PC-3 (cell line): ENCODE data around the gene PACRG. TPM values are rescaled to one million over a fixed set of nuclear protein-coding genes. Genes with fewer than 3 reads are reported as not detected.

Source experiments
- ATAC-seq: fragments of 200-7000 bp; cut with Tn5 transposase; 2 replicates; pipeline ENCODE4 v1.9.1; 2020; ENCODE audit warnings: mild to moderate bottlenecking, moderate library complexity
- BruUV-seq: library from RNA; stranded (reverse); fragments of 400-500 nt; replicated peaks from 2 replicates; lab custom pipeline; 2021; lab: Mats Ljungman, UMichigan
- CTCF ChIA-PET: fragments of 300-600 bp; sonication (Branson Sonifier 250); formaldehyde crosslinking; loops from one replicate; lab custom pipeline; 2022; ENCODE audit warnings: antibody characterized with exemption; lab: Charles Lee
- POLR2A ChIA-PET: fragments of 300-600 bp; sonication (Branson Sonifier 250); formaldehyde crosslinking; loops from one replicate; lab custom pipeline; 2022; ENCODE audit warnings: antibody characterized with exemption; ENCODE audit not compliant: unreplicated experiment; lab: Charles Lee
- DNase-seq: peaks from one replicate; pipeline ENCODE4 v3.0.0-alpha.2; 2015
- H2AFZ ChIP-seq: fragments of 300-600 bp; sonication (generic); 2 replicates; pipeline ENCODE4 v1.6.0; 2016; ENCODE audit warnings: antibody characterized with exemption, low read length
- H3F3A ChIP-seq: fragments of 300-600 bp; sonication (generic); one replicate; pipeline ENCODE4 v1.6.0; 2017; ENCODE audit warnings: antibody characterized with exemption, low read length, control low read depth, mild to moderate bottlenecking; ENCODE audit not compliant: unreplicated experiment
- H3K27ac ChIP-seq: fragments of 300-600 bp; sonication (generic); 2 replicates; pipeline ENCODE4 v1.5.1; 2016; ENCODE audit warnings: mild to moderate bottlenecking, low read length
- H3K27me3 ChIP-seq: fragments of 300-600 bp; sonication (generic); 2 replicates; pipeline ENCODE4 v1.6.1; 2016; ENCODE audit warnings: low read length, mixed read lengths
- H3K36me3 ChIP-seq: fragments of 300-600 bp; sonication (generic); 2 replicates; pipeline ENCODE4 v1.6.1; 2016; ENCODE audit warnings: low read depth, mixed run types, low read length, mixed read lengths
- H3K4me1 ChIP-seq: fragments of 300-600 bp; sonication (generic); 2 replicates; pipeline ENCODE4 v1.5.1; 2016; ENCODE audit warnings: low read length; ENCODE audit not compliant: insufficient read depth
- H3K4me2 ChIP-seq: fragments of 300-600 bp; sonication (generic); 2 replicates; pipeline ENCODE4 v1.6.0; 2016; ENCODE audit warnings: low read length
- H3K4me3 ChIP-seq: fragments of 300-600 bp; sonication (generic); 2 replicates; pipeline ENCODE4 v1.5.1; 2016; ENCODE audit warnings: mild to moderate bottlenecking, low read length, mixed read lengths
- H3K79me2 ChIP-seq: fragments of 300-600 bp; sonication (generic); 2 replicates; pipeline ENCODE4 v1.6.1; 2017; ENCODE audit warnings: low read length, mixed read lengths
- H3K9ac ChIP-seq: fragments of 300-600 bp; sonication (generic); 2 replicates; pipeline ENCODE4 v1.6.0; 2016; ENCODE audit warnings: mild to moderate bottlenecking, low read length
- H3K9me2 ChIP-seq: fragments of 300-600 bp; sonication (generic); replicated peaks from 2 replicates; pipeline ENCODE4 v1.6.1; 2016; ENCODE audit warnings: mixed run types, low read length, mixed read lengths
- H3K9me3 ChIP-seq: fragments of 300-600 bp; sonication (generic); 2 replicates; pipeline ENCODE4 v1.6.1; 2016; ENCODE audit warnings: low read length, mixed read lengths
- H4K20me1 ChIP-seq: fragments of 300-600 bp; sonication (generic); 2 replicates; pipeline ENCODE4 v1.6.1; 2016; ENCODE audit warnings: low read length, mixed read lengths
- EZH2 ChIP-seq: fragments of 300-600 bp; sonication (generic); IDR thresholded peaks from one replicate; pipeline ENCODE4 v1.6.1; 2017; ENCODE audit warnings: antibody characterized with exemption, mild to moderate bottlenecking, low read length; ENCODE audit not compliant: unreplicated experiment
- EZH2phosphoT487 ChIP-seq: fragments of 300-600 bp; sonication (generic); IDR thresholded peaks from 2 replicates; pipeline ENCODE4 v1.6.1; 2018; ENCODE audit warnings: mild to moderate bottlenecking, antibody characterized with exemption, low read length, borderline replicate concordance
- intact Hi-C: fragments of 100-400 bp; cut with micrococcal nuclease; formaldehyde crosslinking; loops from 2 replicates; pipeline ENCODE4 v1.9.0; 2023
- total RNA-seq: library from RNA; depleted of rRNA; stranded (reverse); fragments of >200 nt; gene quantifications from 2 replicates; pipeline ENCODE4 v1.2.3, GENCODE V29; 2014
- TF ChIP-seq, protein P1 (sequence below): fragments of 300-600 bp; sonication (generic); conservative IDR thresholded peaks from 2 replicates; pipeline ENCODE4 v1.5.1; 2017; ENCODE audit warnings: antibody characterized with exemption, low read depth, mild to moderate bottlenecking, low read length

The PACRG gene
- total RNA-seq, 1 experiment from 2014 or later = not detected

DNA sequence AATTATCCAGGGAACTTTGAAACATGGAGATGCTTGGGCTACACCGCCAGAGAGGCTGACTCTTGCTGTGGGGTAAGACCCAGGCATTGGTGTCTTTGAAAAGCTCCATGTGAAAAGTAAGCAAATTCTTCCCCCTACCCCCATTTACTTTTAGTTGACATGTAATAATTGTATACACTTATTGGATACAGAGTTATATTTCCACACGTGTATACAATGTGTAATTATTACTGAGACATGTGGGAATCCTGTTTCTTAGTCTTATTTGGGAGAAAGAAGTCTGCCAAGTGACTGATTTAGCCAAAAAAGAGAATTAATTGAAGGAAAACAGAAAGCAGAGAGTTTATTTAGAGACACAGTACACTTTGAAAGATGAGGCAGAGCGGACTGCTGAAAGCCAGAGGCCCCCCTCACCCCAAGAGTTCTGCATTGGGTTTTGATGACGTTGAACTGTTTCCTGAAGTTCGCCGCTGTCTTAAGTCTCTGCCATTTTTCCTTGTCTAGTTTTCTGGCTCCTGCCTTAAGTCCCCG is 193.8 kb downstream of the PACRG start:
- BruUV-seq = no TSS peak
- Histone ChIP-seq H3K79me2 (no peaks in the 10 kb centered on the region), H2AFZ (no peak overlapping the region), H3K9me2 (no peaks in the 10 kb centered on the region), H3K36me3 (no peaks in the 10 kb centered on the region), H3K4me1 (no peaks in the 10 kb centered on the region), H3K4me2 (no peak overlapping the region), H4K20me1 (no peaks in the 10 kb centered on the region), H3F3A (no peaks in the 10 kb centered on the region), H3K4me3 (no peak overlapping the region), H3K9ac (no peak overlapping the region), H3K27me3 (no peaks in the 10 kb centered on the region), H3K27ac (no peak overlapping the region), H3K9me3 (no peaks in the 10 kb centered on the region)
- DNase-seq (no peak), ATAC-seq (no peak)
- CTCF ChIA-PET = no interaction called here
- TF ChIP-seq EZH2phosphoT487 = no peak
- TF ChIP-seq, protein P1, sequence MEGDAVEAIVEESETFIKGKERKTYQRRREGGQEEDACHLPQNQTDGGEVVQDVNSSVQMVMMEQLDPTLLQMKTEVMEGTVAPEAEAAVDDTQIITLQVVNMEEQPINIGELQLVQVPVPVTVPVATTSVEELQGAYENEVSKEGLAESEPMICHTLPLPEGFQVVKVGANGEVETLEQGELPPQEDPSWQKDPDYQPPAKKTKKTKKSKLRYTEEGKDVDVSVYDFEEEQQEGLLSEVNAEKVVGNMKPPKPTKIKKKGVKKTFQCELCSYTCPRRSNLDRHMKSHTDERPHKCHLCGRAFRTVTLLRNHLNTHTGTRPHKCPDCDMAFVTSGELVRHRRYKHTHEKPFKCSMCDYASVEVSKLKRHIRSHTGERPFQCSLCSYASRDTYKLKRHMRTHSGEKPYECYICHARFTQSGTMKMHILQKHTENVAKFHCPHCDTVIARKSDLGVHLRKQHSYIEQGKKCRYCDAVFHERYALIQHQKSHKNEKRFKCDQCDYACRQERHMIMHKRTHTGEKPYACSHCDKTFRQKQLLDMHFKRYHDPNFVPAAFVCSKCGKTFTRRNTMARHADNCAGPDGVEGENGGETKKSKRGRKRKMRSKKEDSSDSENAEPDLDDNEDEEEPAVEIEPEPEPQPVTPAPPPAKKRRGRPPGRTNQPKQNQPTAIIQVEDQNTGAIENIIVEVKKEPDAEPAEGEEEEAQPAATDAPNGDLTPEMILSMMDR = no peak
- TF ChIP-seq EZH2 = no peak
- POLR2A ChIA-PET = no interaction called here
- intact Hi-C loops = no loop called here

DNA sequence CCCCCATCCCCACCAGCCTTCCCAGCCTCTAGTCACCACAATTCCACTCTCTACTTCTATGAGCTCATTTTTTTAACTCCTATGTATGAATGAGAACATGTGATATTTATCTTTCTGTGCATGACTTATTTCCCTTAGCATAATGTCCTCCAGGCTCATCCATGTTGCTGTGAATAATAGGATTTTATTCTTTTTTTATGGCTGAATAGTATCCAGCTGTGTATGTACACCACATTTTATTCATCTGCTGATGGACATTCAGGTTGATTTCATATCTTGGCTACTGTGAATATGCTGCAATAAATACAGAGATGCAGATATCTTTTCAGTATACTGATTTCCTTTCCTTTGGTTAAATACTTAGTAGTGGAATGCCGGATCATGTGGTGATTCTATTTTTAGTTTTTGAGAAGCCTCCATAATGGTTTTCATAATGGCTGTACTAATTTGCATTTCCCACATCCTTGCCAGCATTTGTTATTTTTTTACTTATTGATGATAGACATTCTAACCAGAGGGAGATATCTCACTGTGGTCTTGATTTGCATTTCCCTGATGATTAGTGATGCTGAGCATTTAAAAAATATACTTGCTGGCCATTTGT is 194.9 kb downstream of the PACRG start:
- Histone ChIP-seq H3K9ac (no peak overlapping the region), H3K4me1 (no peaks in the 10 kb centered on the region), H3K27ac (no peak overlapping the region), H2AFZ (no peak overlapping the region), H3K4me3 (no peak overlapping the region), H3K79me2 (no peaks in the 10 kb centered on the region), H3K36me3 (no peaks in the 10 kb centered on the region), H3K9me3 (no peaks in the 10 kb centered on the region), H3K9me2 (no peaks in the 10 kb centered on the region), H4K20me1 (no peaks in the 10 kb centered on the region), H3F3A (no peaks in the 10 kb centered on the region), H3K4me2 (no peak overlapping the region), H3K27me3 (no peaks in the 10 kb centered on the region)
- BruUV-seq = no TSS peak
- POLR2A ChIA-PET = no interaction called here
- DNase-seq (no peak), ATAC-seq (no peak)
- TF ChIP-seq EZH2 = no peak
- TF ChIP-seq, protein P1 = no peak
- no peak for TF ChIP-seq EZH2phosphoT487
- intact Hi-C loops = no loop called here
- CTCF ChIA-PET = no interaction called here

DNA sequence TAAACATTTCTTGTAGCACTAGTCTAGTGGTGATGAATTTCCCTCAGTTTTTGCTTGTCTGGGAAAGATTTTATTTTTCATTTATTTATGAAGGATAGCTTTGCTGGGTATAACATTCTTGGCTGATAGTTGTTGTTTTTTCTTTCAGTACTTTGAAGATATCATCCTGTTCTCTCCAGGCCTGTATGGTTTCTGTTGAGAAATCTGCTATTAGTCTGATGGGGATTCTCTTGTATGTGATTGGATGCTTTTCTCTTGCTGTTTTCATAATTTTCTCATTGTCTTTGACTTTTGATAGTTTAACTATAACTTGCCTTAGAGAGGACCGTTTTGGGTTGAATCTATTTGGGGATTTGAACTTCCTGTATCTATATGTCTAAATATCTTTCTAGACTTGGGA is 207.1 kb downstream of the PACRG start:
- Histone ChIP-seq H3K4me3 (no peak overlapping the region), H3K4me1 (no peaks in the 10 kb centered on the region), H3K36me3 (no peaks in the 10 kb centered on the region), H2AFZ (no peak overlapping the region), H3K9me2 (no peaks in the 10 kb centered on the region), H3F3A (no peaks in the 10 kb centered on the region), H3K27ac (no peak overlapping the region), H3K9ac (no peak overlapping the region), H3K79me2 (no peaks in the 10 kb centered on the region), H3K27me3 (no peaks in the 10 kb centered on the region), H3K4me2 (no peak overlapping the region), H3K9me3 (no peaks in the 10 kb centered on the region), H4K20me1 (no peaks in the 10 kb centered on the region)
- ATAC-seq (no peak), DNase-seq (no peak)
- ChIA-PET CTCF (no interaction called here), POLR2A (no interaction called here)
- TF ChIP-seq, protein P1 = no peak
- TF ChIP-seq EZH2 (no peak), EZH2phosphoT487 (no peak)
- no TSS peak for BruUV-seq
- intact Hi-C loops = no loop called here
